SW 1271 (cell line): ENCODE results near the gene AGER.

Experiments
- DNase-seq, 2 experiments: peaks; one replicate each; lab custom pipeline; 2025; lab: John Stamatoyannopoulos, UW

The AGER gene

GRCh38 chr6:32168807-32169591, 15.1 kb downstream of the AGER start:
- no peak for DNase-seq

GRCh38 chr6:32168350-32168749, 15.7 kb downstream of the AGER start:
- no peak for DNase-seq

- DNase-seq: no peak
Observed at GRCh38 chr6:32167761-32168262, 16.2 kb downstream of the AGER start.

DNA sequence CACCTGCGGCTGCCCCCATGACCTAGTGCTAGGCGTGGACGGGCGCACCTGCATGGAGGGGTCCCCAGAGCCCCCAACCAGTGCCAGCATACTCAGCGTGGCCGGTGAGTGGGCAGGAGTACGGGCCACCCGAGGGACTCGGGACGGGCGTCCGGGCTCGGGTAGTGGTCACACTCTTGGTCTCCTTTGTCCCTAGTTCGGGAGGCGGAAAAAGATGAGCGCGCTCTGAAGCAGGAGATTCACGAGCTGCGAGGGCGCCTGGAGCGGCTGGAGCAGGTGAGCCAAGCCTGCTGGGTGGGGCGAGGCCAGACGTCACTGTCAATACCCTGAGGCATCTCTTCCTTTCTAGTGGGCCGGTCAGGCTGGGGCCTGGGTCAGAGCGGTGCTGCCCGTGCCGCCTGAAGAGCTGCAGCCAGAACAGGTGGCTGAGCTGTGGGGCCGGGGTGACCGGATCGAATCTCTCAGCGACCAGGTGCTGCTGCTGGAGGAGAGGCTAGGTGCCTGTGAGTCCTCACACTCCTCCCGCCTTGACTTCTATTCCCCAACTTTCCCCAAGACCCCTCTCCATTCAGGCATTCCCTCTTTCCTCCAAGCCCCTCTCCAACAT, 16.8 kb downstream of the AGER start:
- DNase-seq: no peak

GRCh38 chr6:32166411-32167061, 17.5 kb downstream of the AGER start:
- DNase-seq: no peak

DNA sequence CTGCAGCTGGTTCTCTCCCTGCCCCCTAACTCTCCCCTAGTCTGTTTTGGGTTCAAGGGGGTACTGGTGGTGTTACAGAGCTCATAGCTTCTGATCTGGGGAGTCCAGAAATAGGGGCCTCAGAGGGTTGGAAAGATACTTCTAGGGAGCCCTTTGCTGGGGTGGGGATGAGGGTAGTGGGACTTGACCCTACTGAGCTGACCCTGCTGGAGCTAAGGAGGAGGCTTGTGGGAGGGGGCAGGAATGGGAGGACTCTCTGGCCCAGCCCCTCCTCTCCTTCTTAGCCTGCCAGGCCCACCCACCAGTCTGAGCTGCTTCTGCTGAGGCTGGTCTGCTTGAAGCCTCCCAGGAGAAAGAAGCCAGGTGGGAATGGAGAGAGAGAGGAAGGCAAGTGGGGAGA, 19.8 kb downstream of the AGER start, which contains the start of gene EGFL8:
TSS of gene EGFL8 (plus strand) at position 301 of the 400 bp plus-strand sequence. CDS start 1,571 bp downstream, outside the sequence.
- no peak for DNase-seq

DNA sequence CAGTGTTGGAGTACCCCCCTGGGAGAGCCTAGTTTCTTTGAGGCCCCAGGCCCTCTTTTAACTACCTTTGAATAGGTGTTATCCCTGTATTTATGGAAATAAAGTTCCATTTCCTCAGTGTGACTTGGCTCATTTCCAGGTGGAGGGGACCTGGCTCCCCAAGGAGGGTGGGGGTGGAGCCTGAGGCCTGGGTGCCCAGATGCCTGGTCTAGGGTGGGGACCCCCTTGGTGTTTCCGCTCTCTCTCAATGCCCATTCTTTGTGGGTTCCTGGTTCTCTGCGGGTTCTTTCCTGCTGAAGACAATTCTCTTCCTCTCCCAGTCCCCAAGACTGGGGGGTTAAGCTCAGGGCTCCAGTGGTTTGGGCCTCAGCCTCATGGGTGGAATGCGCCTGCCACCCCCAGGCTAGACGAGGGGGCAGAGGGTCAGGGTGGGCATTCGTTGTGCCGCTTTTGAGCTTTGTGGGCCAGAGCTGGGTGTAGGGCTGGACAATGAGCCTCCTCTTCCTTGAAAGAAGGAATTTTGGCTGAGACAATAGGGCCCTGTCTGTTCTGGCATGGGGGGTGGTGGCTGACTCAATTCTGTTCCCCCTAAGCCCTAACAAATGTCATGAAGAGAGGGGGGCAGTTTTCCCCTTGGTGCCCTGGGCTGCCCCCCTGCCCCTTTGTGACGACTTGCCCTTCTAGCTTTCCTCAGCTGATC, 20.3 kb downstream of the AGER start:
- no peak for DNase-seq

- DNase-seq: no peak
Observed at GRCh38 chr6:32158052-32158451, 26.0 kb downstream of the AGER start.

DNA sequence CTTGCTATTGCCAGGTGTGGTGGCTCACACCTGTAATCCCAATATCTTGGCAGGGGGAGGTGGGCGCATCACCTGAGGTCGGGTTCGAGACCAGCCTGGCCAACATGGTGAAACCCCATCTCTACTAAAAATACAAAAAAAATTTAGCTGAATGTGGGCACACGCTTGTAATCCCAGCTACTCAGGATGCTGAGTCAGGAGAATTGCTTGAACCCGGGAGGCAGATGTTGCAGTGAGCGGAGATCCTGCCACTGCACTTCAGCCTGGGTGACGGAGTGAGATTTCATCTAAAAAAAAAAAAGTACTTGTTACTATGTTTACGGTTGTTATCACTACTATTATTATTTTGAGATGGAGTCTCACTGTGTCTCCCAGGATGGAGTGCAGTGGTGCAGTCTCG, 27.2 kb downstream of the AGER start:
- no peak for DNase-seq

- peak; percentile 21 to 68 for DNase-seq
Observed at GRCh38 chr6:32154514-32155161, 29.4 kb downstream of the AGER start.

GRCh38 chr6:32153564-32154513, 30.2 kb downstream of the AGER start, which contains the start of gene PPT2:
PPT2 (plus strand) TSS chr6:32154141; CDS start chr6:32154595, 454 bp downstream.
- peak; percentile 92 to 97 for DNase-seq

- peak in 1 of 2 experiments; percentile 52 for DNase-seq
Observed at GRCh38 chr6:32152769-32153563, 31.1 kb downstream of the AGER start.

GRCh38 chr6:32151863-32152768, 31.9 kb downstream of the AGER start, which contains the start of gene PRRT1:
PRRT1 (minus strand) TSS chr6:32151939; CDS start chr6:32151827, 112 bp downstream.
- DNase-seq: no peak

GRCh38 chr6:32151181-32151862, 32.7 kb downstream of the AGER start:
- DNase-seq: no peak

DNA sequence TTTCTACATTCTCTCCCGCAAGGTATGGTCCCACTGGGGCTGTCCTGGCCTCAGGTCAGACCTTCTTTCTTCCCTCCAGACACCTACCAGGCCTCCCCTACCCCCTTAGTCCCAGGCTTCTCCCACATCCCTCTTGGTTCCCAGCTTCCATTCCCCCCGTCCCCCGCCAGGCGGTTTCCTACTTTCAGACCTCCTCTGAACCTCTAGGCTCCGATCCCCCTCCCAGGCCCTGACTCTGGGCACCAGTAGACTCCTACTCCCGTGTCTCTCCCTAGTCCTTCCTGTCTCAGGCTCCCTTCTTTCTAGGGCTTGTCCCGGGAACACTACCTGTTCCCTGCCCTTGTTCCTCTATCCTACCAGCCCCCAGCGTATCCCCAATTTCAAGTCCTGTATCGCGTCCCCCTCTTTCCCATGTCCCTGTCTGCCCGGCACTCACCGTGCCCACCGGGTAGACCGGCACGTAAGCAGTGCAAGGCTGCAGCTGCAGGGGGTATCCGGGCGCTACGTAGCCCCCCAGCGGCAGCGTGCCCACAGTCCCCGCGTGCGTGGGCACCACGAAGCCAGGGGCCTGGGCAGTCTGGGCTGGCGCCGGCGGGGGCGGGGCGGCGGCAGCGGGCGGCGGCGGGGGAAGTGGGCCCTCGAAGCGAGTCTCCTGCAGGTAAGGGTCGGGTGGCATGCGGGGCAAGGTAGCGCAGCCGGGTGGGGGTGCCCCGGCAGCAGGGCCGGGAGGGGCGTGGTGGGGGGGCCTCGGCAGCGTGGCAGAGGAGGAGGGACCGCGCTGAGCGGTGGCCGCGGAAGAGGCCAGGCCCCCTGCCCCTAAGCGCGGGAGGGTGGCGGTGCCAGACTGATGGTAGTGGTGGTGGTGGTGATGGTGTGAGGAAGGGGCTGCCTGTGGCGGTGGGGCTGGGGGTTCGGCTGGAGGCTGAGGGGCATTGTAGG, 33.9 kb downstream of the AGER start:
- no peak for DNase-seq

GRCh38 chr6:32149092-32149755, 34.8 kb downstream of the AGER start:
- DNase-seq: no peak
